ENCODE results near the gene SPRYD7. TPM values are rescaled to one million over a fixed set of nuclear protein-coding genes. Genes with fewer than 3 reads are reported as not detected.

The SPRYD7 gene
- 5.3 and 8.1 TPM in 2 replicates for total RNA-seq (2012; rRNA removed)

DNA sequence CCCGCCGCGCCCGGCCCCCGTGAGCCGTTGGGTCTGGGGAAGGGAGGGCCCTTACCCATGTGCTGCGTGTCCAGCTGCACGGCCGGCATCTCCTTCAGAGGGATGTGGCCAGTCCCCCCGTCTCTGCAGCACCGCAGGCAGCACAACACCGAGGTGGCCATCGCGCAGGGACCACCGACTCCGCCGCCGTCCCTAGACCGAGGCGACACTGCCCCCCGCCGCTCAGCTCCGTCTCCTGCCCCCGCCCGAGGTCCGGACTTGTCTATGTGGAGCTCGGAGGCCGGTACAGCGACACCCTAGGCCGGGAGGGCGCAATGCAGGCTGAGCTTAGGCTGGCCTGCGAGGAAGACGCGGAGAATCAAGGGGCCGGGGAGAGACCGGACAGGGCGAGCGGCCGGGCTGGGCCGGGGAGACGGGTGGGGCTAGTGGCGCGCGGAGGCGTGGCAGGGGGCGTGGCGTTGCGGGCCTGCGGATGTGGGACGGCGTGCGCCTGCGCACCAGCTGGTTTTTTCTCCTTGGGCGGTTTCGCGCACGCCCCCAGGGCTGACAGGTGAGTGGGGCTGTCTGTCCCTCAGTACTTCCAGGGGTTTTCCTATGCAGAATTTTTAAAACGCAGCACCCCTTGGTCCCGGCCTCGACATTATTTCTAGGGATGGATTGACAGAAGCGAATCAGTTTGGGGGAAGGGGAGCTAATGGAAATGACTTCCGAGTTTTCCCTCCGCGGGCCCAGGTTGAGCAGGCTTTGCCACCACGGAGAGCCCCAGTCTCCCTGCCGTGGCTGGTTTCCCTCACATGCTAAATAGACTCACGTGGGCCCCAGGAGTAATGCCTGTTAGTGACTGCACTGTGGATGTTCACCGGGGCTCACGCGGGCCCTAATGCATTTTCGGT lies at the start of gene SPRYD7:
TSS of gene SPRYD7 (minus strand) at position 266 of the 893 bp plus-strand sequence. CDS start at position 161, 105 bp downstream.
- Histone ChIP-seq H3K4me3 (ENCODE audit: low read length) (peak within 1 kb of the TSS; percentile 97), H3K4me2 (ENCODE audit: low read length) (peak within 1 kb of the TSS; percentile 98), H3K36me3 (ENCODE audit: insufficient read depth, low read length) (peaks cover 3% of the 10 kb centered on the region), H3K9ac (ENCODE audit: low read depth, low read length) (peak within 1 kb of the TSS; percentile 92), H3K9me3 (replicated peaks; ENCODE audit: low read length) (no peaks in the 10 kb centered on the region), H3K4me1 (ENCODE audit: control insufficient read depth, insufficient read depth, low read length) (peaks cover 24% of the 10 kb centered on the region), H3K27me3 (ENCODE audit: control insufficient read depth, insufficient read depth, low read length) (no peaks in the 10 kb centered on the region)

DNA sequence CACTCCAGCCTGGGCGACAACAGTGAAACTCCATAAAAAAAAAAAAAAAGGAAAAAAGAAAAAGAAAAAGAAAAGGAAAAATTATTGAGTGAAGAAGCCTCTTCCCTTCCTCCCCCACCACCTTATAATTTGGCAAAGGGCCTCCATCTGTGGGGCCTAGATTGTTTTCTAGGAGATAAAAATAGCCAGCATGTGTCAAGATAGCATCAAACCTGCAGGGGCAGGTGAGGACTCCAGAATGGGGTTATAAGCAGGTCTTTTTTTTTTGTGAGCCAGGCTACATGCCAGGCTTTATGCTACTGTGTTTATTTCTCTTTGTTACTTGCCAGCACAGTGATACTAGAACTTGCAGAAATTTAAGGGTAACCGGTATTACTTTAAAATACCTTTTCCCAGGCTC lies 49.0 kb upstream of the SPRYD7 start:
- no peak overlapping the region for H3K4me2 ChIP-seq (ENCODE audit: low read length)
- no peaks in the 10 kb centered on the region for H3K4me1 ChIP-seq (ENCODE audit: control insufficient read depth, insufficient read depth, low read length)
- no peaks in the 10 kb centered on the region for H3K9me3 ChIP-seq (replicated peaks; ENCODE audit: low read length)
- H3K27me3 ChIP-seq (ENCODE audit: control insufficient read depth, insufficient read depth, low read length) = no peaks in the 10 kb centered on the region
- no peaks in the 10 kb centered on the region for H3K36me3 ChIP-seq (ENCODE audit: insufficient read depth, low read length)
- H3K9ac ChIP-seq (ENCODE audit: low read depth, low read length) = no peak overlapping the region
- no peak overlapping the region for H3K4me3 ChIP-seq (ENCODE audit: low read length)

DNA sequence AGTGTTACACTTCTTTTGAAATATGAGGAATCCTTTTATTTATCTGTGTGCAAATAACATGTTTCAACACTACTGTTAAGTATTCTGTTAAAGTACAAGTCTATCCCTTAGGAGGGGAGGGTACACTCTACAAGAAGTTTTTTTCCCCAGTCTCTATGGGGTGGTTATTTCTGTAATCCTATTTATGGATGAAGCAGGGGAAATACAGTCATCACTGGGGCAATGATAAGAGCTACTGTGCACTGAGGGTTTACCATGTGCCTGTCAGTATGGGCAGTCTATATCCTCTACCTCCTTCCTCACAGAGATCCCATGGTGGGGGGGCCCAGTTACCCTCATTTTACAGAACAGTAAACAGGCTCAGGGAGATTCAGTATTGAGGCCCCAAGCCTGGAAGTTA lies 44.1 kb upstream of the SPRYD7 start:
- H3K27me3 ChIP-seq (ENCODE audit: control insufficient read depth, insufficient read depth, low read length) = no peaks in the 10 kb centered on the region
- H3K36me3 ChIP-seq (ENCODE audit: insufficient read depth, low read length) = no peaks in the 10 kb centered on the region
- H3K9me3 ChIP-seq (replicated peaks; ENCODE audit: low read length) = no peaks in the 10 kb centered on the region
- H3K9ac ChIP-seq (ENCODE audit: low read depth, low read length) = no peak overlapping the region
- H3K4me3 ChIP-seq (ENCODE audit: low read length) = no peak overlapping the region
- no peak overlapping the region for H3K4me2 ChIP-seq (ENCODE audit: low read length)
- peaks cover 4% of the 10 kb centered on the region for H3K4me1 ChIP-seq (ENCODE audit: control insufficient read depth, insufficient read depth, low read length)

- Histone ChIP-seq H3K4me1 (ENCODE audit: control insufficient read depth, insufficient read depth, low read length) (peaks cover 4% of the 10 kb centered on the region), H3K4me3 (ENCODE audit: low read length) (no peak overlapping the region), H3K27me3 (ENCODE audit: control insufficient read depth, insufficient read depth, low read length) (no peaks in the 10 kb centered on the region)
Observed at GRCh38 chr13:49977992-49978391, 41.9 kb upstream of the SPRYD7 start.

DNA sequence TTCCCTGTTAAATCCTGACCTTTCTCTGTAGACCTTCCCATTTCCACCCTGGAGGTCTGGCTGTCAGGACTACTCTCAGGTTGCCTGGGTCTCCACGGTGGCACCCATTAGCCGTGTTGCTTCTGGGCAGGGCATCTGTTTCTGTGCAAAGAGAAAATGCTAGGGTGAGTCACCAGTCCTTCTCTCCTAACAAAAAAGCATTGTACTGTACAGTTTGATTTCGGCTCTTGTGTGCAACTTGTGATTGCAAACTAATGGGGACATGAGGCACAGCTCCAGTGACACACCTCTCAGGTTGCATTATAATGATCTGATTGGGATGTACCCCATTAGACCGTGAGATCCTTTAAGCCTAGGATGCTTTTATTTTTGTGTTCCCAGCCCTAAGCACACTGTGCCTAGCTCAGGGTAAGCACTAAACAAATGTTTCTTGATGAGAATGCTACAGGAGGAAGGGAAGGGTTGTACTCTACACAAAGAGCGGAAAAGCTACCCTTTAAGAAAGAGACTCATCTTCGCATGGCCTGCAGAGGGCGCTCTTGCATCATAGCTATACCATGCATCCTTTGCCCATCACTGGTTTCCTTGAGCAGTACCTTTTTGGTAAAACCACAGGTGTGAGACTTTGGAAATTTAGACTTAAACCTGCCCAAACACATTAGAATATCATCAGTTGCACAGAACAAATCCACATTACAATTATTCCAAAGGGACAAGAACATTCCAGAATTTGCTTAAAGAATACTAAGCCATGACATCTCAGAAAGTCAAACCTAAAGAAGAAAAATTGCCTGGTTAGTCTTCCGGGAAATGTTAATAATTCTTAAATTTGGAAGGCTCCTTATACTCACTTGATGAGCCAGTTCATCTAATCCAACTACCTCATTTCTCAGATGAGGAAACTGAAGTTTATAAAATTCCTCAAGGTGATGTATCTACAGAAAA lies 40.4 kb upstream of the SPRYD7 start:
- no peak overlapping the region for H3K4me3 ChIP-seq (ENCODE audit: low read length)
- H3K27me3 ChIP-seq (ENCODE audit: control insufficient read depth, insufficient read depth, low read length) = no peaks in the 10 kb centered on the region
- H3K4me2 ChIP-seq (ENCODE audit: low read length) = peak overlapping the region; percentile 42

More at GRCh38 chr13:49977992-49978391, 41.9 kb upstream of the SPRYD7 start:
- H3K9ac ChIP-seq (ENCODE audit: low read depth, low read length) = no peak overlapping the region
- no peaks in the 10 kb centered on the region for H3K36me3 ChIP-seq (ENCODE audit: insufficient read depth, low read length)
- H3K4me2 ChIP-seq (ENCODE audit: low read length) = no peak overlapping the region
- H3K9me3 ChIP-seq (replicated peaks; ENCODE audit: low read length) = no peaks in the 10 kb centered on the region

GRCh38 chr13:49975826-49976225 lies 39.7 kb upstream of the SPRYD7 start:
- H3K9me3 ChIP-seq (replicated peaks; ENCODE audit: low read length) = no peaks in the 10 kb centered on the region
- no peaks in the 10 kb centered on the region for H3K36me3 ChIP-seq (ENCODE audit: insufficient read depth, low read length)
- H3K4me1 ChIP-seq (ENCODE audit: control insufficient read depth, insufficient read depth, low read length) = peaks cover 4% of the 10 kb centered on the region

More for the DNA sequence above, 40.4 kb upstream of the SPRYD7 start:
- Histone ChIP-seq H3K9me3 (replicated peaks; ENCODE audit: low read length) (no peaks in the 10 kb centered on the region), H3K9ac (ENCODE audit: low read depth, low read length) (no peak overlapping the region), H3K36me3 (ENCODE audit: insufficient read depth, low read length) (no peaks in the 10 kb centered on the region), H3K4me1 (ENCODE audit: control insufficient read depth, insufficient read depth, low read length) (peaks cover 4% of the 10 kb centered on the region)

DNA sequence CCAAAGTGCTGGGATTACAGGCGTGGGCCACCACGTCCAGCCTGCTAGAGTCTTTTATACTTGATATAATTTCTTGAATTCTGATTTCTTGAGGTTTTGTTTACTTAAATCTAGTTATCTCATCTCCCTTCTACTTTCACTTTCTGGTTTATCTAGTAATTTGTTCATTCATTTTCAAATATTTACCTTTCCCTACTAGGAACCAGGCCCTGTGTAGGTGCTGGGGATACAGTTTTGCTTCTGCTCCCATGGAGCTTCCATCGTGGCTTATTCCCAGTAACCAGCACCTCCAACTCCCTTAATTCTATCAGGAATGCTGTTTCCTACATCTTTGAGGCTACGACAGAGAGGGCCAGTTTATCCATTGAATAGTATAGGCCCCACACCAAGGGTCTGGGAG lies 36.6 kb upstream of the SPRYD7 start:
- no peak overlapping the region for H3K4me3 ChIP-seq (ENCODE audit: low read length)
- H3K9me3 ChIP-seq (replicated peaks; ENCODE audit: low read length) = no peaks in the 10 kb centered on the region
- H3K9ac ChIP-seq (ENCODE audit: low read depth, low read length) = no peak overlapping the region
- no peaks in the 10 kb centered on the region for H3K36me3 ChIP-seq (ENCODE audit: insufficient read depth, low read length)
- no peak overlapping the region for H3K4me2 ChIP-seq (ENCODE audit: low read length)
- no peaks in the 10 kb centered on the region for H3K27me3 ChIP-seq (ENCODE audit: control insufficient read depth, insufficient read depth, low read length)
- peaks cover 4% of the 10 kb centered on the region for H3K4me1 ChIP-seq (ENCODE audit: control insufficient read depth, insufficient read depth, low read length)

More at GRCh38 chr13:49975826-49976225, 39.7 kb upstream of the SPRYD7 start:
- no peak overlapping the region for H3K4me3 ChIP-seq (ENCODE audit: low read length)
- no peak overlapping the region for H3K4me2 ChIP-seq (ENCODE audit: low read length)
- H3K9ac ChIP-seq (ENCODE audit: low read depth, low read length) = no peak overlapping the region
- no peaks in the 10 kb centered on the region for H3K27me3 ChIP-seq (ENCODE audit: control insufficient read depth, insufficient read depth, low read length)

- Histone ChIP-seq H3K4me1 (ENCODE audit: control insufficient read depth, insufficient read depth, low read length) (no peaks in the 10 kb centered on the region), H3K9ac (ENCODE audit: low read depth, low read length) (no peak overlapping the region), H3K27me3 (ENCODE audit: control insufficient read depth, insufficient read depth, low read length) (no peaks in the 10 kb centered on the region), H3K36me3 (ENCODE audit: insufficient read depth, low read length) (no peaks in the 10 kb centered on the region), H3K9me3 (replicated peaks; ENCODE audit: low read length) (no peaks in the 10 kb centered on the region), H3K4me2 (ENCODE audit: low read length) (no peak overlapping the region), H3K4me3 (ENCODE audit: low read length) (no peak overlapping the region)
Observed at GRCh38 chr13:49967456-49967855, 31.3 kb upstream of the SPRYD7 start.

- Histone ChIP-seq H3K4me3 (ENCODE audit: low read length) (no peak overlapping the region), H3K9ac (ENCODE audit: low read depth, low read length) (no peak overlapping the region), H3K27me3 (ENCODE audit: control insufficient read depth, insufficient read depth, low read length) (no peaks in the 10 kb centered on the region), H3K4me1 (ENCODE audit: control insufficient read depth, insufficient read depth, low read length) (no peaks in the 10 kb centered on the region), H3K36me3 (ENCODE audit: insufficient read depth, low read length) (no peaks in the 10 kb centered on the region), H3K4me2 (ENCODE audit: low read length) (no peak overlapping the region), H3K9me3 (replicated peaks; ENCODE audit: low read length) (no peaks in the 10 kb centered on the region)
Observed at GRCh38 chr13:49958321-49958720, 22.2 kb upstream of the SPRYD7 start.

DNA sequence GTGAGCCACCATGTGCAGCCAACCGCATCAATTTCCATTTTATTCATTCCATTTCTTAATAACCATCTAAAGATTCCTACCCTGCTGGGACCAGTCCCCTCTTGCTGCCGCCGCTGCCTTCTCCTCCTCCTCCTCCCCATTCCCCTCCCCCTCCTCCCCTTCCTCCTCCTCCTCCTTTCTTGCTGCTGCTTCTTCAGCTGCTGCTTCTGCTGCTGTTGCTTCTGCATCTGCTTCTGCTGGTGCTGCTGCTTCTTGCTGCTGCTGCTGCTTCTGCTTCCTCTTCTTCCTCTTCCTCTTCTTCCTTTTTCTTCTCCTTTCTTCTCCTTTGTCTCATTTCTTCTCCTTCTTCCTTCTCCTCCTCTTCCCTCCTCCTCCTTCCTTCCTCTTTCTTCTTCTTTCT lies 20.0 kb upstream of the SPRYD7 start:
- Histone ChIP-seq H3K27me3 (ENCODE audit: control insufficient read depth, insufficient read depth, low read length) (no peaks in the 10 kb centered on the region), H3K4me2 (ENCODE audit: low read length) (no peak overlapping the region), H3K4me3 (ENCODE audit: low read length) (no peak overlapping the region), H3K9ac (ENCODE audit: low read depth, low read length) (no peak overlapping the region), H3K36me3 (ENCODE audit: insufficient read depth, low read length) (no peaks in the 10 kb centered on the region), H3K9me3 (replicated peaks; ENCODE audit: low read length) (no peaks in the 10 kb centered on the region), H3K4me1 (ENCODE audit: control insufficient read depth, insufficient read depth, low read length) (no peaks in the 10 kb centered on the region)

DNA sequence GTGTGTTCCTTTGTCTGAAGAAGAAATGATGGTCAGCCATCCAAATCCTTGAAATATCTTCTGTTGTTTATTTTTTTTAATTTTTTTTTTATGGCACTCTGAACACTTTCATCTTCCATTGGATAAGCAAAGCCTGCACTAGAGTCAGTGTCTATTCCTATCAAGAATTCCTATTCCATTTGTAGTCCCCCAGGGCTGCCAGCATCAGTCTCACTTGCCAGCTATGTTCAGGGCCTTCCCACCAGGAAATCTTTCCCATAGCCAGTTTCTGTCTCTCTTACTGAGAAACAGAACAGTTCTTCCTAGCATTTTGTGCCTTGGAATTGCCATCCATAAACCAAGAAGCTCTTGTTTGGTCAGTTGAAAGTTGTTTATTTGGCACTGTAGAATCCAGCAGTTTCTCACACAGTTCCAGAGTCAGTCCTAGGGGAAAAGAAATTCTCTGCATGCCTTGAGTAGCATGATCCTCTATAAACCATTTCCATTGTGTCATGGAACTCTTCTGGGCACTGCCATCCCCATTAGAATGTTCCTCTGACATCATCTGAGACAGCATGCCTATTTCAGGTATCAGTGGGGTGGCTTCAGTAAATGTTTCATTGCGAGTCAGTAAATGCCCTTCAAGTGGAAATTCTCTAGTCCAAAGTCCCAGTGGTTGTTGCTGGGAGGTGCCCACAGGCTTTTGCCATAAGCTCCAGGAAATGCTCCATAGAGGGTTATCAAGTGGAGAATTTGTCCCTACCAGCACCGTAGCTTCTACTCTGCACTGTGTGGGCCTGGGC lies 18.7 kb upstream of the SPRYD7 start:
- no peak overlapping the region for H3K4me3 ChIP-seq (ENCODE audit: low read length)
- no peaks in the 10 kb centered on the region for H3K36me3 ChIP-seq (ENCODE audit: insufficient read depth, low read length)
- no peaks in the 10 kb centered on the region for H3K9me3 ChIP-seq (replicated peaks; ENCODE audit: low read length)
- no peaks in the 10 kb centered on the region for H3K4me1 ChIP-seq (ENCODE audit: control insufficient read depth, insufficient read depth, low read length)
- no peak overlapping the region for H3K9ac ChIP-seq (ENCODE audit: low read depth, low read length)
- H3K27me3 ChIP-seq (ENCODE audit: control insufficient read depth, insufficient read depth, low read length) = no peaks in the 10 kb centered on the region
- H3K4me2 ChIP-seq (ENCODE audit: low read length) = no peak overlapping the region
